HepG2 (cell line): ENCODE measurements around the gene ELAC2. TPM values are rescaled to one million over a fixed set of nuclear protein-coding genes. Genes with fewer than 3 reads are reported as not detected.

ENCODE experiments used
- ATAC-seq: fragments of 200-7000 bp; cut with Tn5 transposase; 3 replicates; pipeline ENCODE4 v1.9.1; 2020; ENCODE audit warnings: mild to moderate bottlenecking, moderate library complexity
- BruUV-seq: library from RNA; stranded (reverse); fragments of 400-500 nt; replicated peaks from 2 replicates; lab custom pipeline; 2021; lab: Mats Ljungman, UMichigan
- CTCF ChIA-PET: fragments of 300-600 bp; formaldehyde crosslinking; extraction: SDS; loops from one replicate; lab custom pipeline; 2021; ENCODE audit warnings: low total read pairs, inconsistent platforms, low intra/inter-chr PET ratio; lab: Yijun Ruan, JAX
- POLR2A ChIA-PET: fragments of 350-600 bp; sonication (Branson Sonifier 250); formaldehyde crosslinking; loops from one replicate; lab custom pipeline; 2020; ENCODE audit warnings: antibody characterized with exemption, inconsistent platforms; lab: Yijun Ruan, JAX
- DNase-seq: peaks from one replicate; pipeline ENCODE4 v3.0.0-alpha.2; 2015; ENCODE audit warnings: low spot score
- FAIRE-seq: peaks from 3 replicates; lab custom pipeline; 2011; peaks lifted over from hg19 to GRCh38; lab: Jason Lieb, UNC
- H2AFZ ChIP-seq: one replicate; pipeline ENCODE4 v1.6.1; 2011; ENCODE audit warnings: low read length, inconsistent platforms
- H3K27ac ChIP-seq: fragments of 300-600 bp; 3 replicates; pipeline ENCODE4 v1.8.0; 2011; ENCODE audit warnings: mixed run types, mild to moderate bottlenecking, mixed read lengths, low read length, inconsistent platforms; ENCODE audit not compliant: insufficient read depth; ENCODE audit errors: extremely low read length
- H3K27me3 ChIP-seq, 2 experiments: fragments of 200-600 bp in 1 of 2; 2 replicates in 1 of 2; 3 replicates in 1 of 2; pipeline versions ENCODE4 v1.6.0 to v1.8.0; 2011; ENCODE audit warnings: low read length in 2 of 2, mild to moderate bottlenecking in 2 of 2, moderate library complexity in 2 of 2, inconsistent platforms in 1 of 2; ENCODE audit not compliant: insufficient read depth in 2 of 2, control insufficient read depth in 1 of 2
- H3K36me3 ChIP-seq, 2 experiments: fragments of 200-600 bp in 1 of 2; replicated peaks in 1 of 2; 2 replicates in 1 of 2; 3 replicates in 1 of 2; pipeline versions ENCODE4 v1.5.1 to v1.8.0; 2011; ENCODE audit warnings: low read length in 2 of 2, inconsistent platforms in 1 of 2; ENCODE audit not compliant: insufficient read depth in 2 of 2, control insufficient read depth in 1 of 2
- H3K4me1 ChIP-seq: 2 replicates; pipeline ENCODE4 v1.5.1; 2012; ENCODE audit warnings: low read length, inconsistent platforms; ENCODE audit not compliant: insufficient read depth
- H3K4me2 ChIP-seq: 2 replicates; pipeline ENCODE4 v1.6.0; 2011; ENCODE audit warnings: low read depth, low read length, inconsistent platforms
- H3K4me3 ChIP-seq, 3 experiments: fragments of 200-600 bp in 1 of 3; sonication (generic), shearing (Covaris generic) in 1 of 3; replicated peaks in 1 of 3; 2 replicates each; pipeline ENCODE4 v1.5.1; 2011 to 2016; ENCODE audit warnings: low read length in 3 of 3, inconsistent platforms in 2 of 3, low read depth in 2 of 3, mild to moderate bottlenecking in 2 of 3, control low read depth in 1 of 3, mixed read lengths in 1 of 3; ENCODE audit not compliant: insufficient read depth in 1 of 3
- H3K79me2 ChIP-seq: one replicate; pipeline ENCODE4 v1.6.1; 2011; ENCODE audit warnings: low read length, inconsistent platforms; ENCODE audit not compliant: insufficient read depth
- H3K9ac ChIP-seq: 2 replicates; pipeline ENCODE4 v1.6.0; 2011; ENCODE audit warnings: mild to moderate bottlenecking, low read depth, low read length, inconsistent platforms; ENCODE audit not compliant: insufficient read depth
- H3K9me3 ChIP-seq: 2 replicates; pipeline ENCODE4 v1.5.1; 2012; ENCODE audit warnings: mild to moderate bottlenecking, low read length
- H4K20me1 ChIP-seq: 2 replicates; pipeline ENCODE4 v1.6.0; 2011; ENCODE audit warnings: inconsistent platforms, mild to moderate bottlenecking, low read length, moderate library complexity; ENCODE audit not compliant: insufficient read depth
- FLYWCH1 ChIP-seq: sonication (generic); formaldehyde crosslinking; IDR thresholded peaks from 2 replicates; pipeline ENCODE4 v1.8.1; 2023; ENCODE audit warnings: mild to moderate bottlenecking, missing genetic modification reagents
- MLLT10 ChIP-seq: sonication (generic); formaldehyde crosslinking; IDR thresholded peaks from 2 replicates; pipeline ENCODE4 v1.4.0; 2020; ENCODE audit warnings: missing genetic modification reagents
- MTA3 ChIP-seq: sonication (generic); formaldehyde crosslinking; IDR thresholded peaks from 2 replicates; pipeline ENCODE4 v1.4.0; 2020; ENCODE audit warnings: missing genetic modification reagents
- RBM39 ChIP-seq: fragments of 200-400 bp; formaldehyde crosslinking; IDR thresholded peaks from one replicate; pipeline ENCODE4 v1.6.1; 2018; ENCODE audit warnings: antibody characterized with exemption, mild to moderate bottlenecking, low read depth, low read length; ENCODE audit not compliant: poor library complexity, severe bottlenecking
- RFX3 ChIP-seq: IDR thresholded peaks from 2 replicates; pipeline ENCODE4 v1.6.1; 2016; ENCODE audit warnings: missing biosample characterization, missing genetic modification reagents
- SMARCE1 ChIP-seq: fragments of 450-650 bp; IDR thresholded peaks from 2 replicates; pipeline ENCODE4 v1.6.1; 2017; ENCODE audit warnings: borderline replicate concordance
- ZNF281 ChIP-seq: sonication (generic); formaldehyde crosslinking; IDR thresholded peaks from 2 replicates; pipeline ENCODE4 v1.4.0; 2020; ENCODE audit warnings: missing genetic modification reagents, borderline replicate concordance
- ZNF30 ChIP-seq: sonication (generic); formaldehyde crosslinking; IDR thresholded peaks from 2 replicates; pipeline ENCODE4 v1.5.0; 2020; ENCODE audit warnings: mild to moderate bottlenecking, missing genetic modification reagents
- WGBS: methylation state at CpG from one replicate; pipeline ENCODE4 v1.1.6; 2017; ENCODE audit warnings: low lambda C conversion rate; 5-methylcytosine and 5-hydroxymethylcytosine counted together
- in situ Hi-C: cut with HindIII; loops from 2 replicates; pipeline ENCODE4 v1.10.0; 2017; ENCODE audit warnings: low pct_unique_long_range_greater_than_20kb; ENCODE audit not compliant: extremely low pct_ligation_motif_present
- intact Hi-C: fragments of 100-400 bp; cut with micrococcal nuclease; formaldehyde crosslinking; loops from one replicate; pipeline ENCODE4 v1.10.0; 2022; ENCODE audit not compliant: unreplicated experiment
- polyA plus RNA-seq, 8 experiments: library from polyadenylated mRNA; depleted of rRNA in 3 of 8; stranded (reverse) in 7 of 8; unstranded in 1 of 8; fragments of >200 nt; fragmentation: Illumina TruSeq in 4 of 8; extraction: Trizol in 4 of 8; gene quantifications; 2 replicates each; pipeline versions ENCODE4 v1.2.1 to v1.2.3, GENCODE V29; 2011 to 2016; ENCODE audit warnings: low read depth in 4 of 8, missing spikeins in 1 of 8, mixed read lengths in 1 of 8; ENCODE audit not compliant: insufficient read depth in 1 of 8
- total RNA-seq, 5 experiments: library from RNA; depleted of rRNA; stranded (reverse); fragments of >200 nt; fragmentation: Illumina TruSeq; extraction: Trizol; gene quantifications; 2 replicates each; pipeline ENCODE4 v1.2.3, GENCODE V29; 2016; ENCODE audit warnings: low read depth in 1 of 5

Gene ELAC2
- total and polyA plus RNA-seq, 2 of the 13 experiments (the other 11 are each of a cell fraction or from before 2014, with no cell fraction given) = 35.6 to 50.4 TPM

- ChIA-PET CTCF (interaction anchor here (0.6 to 1.3 kb wide), 4 partner anchors 74 to 747 kb away, joined by 3 to 8 read pairs (median 6); no protein-coding TSS in a partner anchor), POLR2A (interaction anchor here (1.2 kb wide), 1 partner anchor 15 kb away, joined by 5 read pairs; the partner anchor contains the start of gene ELAC2)
- Histone ChIP-seq H3K9me3 (no peaks in the 10 kb centered on the region), H3K27me3 (no peaks in the 10 kb centered on the region), H3K36me3 (peaks cover 40 to 72% of the 10 kb centered on the region in 2 experiments), H3K79me2 (no peaks in the 10 kb centered on the region), H3K4me1 (no peaks in the 10 kb centered on the region), H4K20me1 (no peaks in the 10 kb centered on the region), H2AFZ (no peak overlapping the region), H3K27ac (no peak overlapping the region), H3K9ac (no peak overlapping the region), H3K4me3 (no peak overlapping the region), H3K4me2 (no peak overlapping the region)
- intact Hi-C loops (loop anchor here (2.0 kb wide), 1 partner anchor 75 kb away; no protein-coding TSS in a partner anchor), in situ Hi-C loops (loop anchor here (5.0 kb wide), 1 partner anchor 76 kb away; no protein-coding TSS in a partner anchor)
- DNase-seq = no peak
- peak; percentile 68 for ATAC-seq
- 60% methylated on average over 2 of the region's 9 CpGs for WGBS
- BruUV-seq = no TSS peak
- TF ChIP-seq RBM39 (no peak), ZNF281 (CRISPR knock-in tag) (no peak), RFX3 (CRISPR knock-in tag) (no peak), SMARCE1 (no peak), ZNF30 (no peak), FLYWCH1 (CRISPR knock-in tag) (no peak), MLLT10 (CRISPR knock-in tag) (no peak), MTA3 (CRISPR knock-in tag) (no peak)
- no peak for FAIRE-seq
Observed at GRCh38 chr17:13003454-13003851, 14.4 kb downstream of the ELAC2 start.
